H9 (cell line): ENCODE measurements around the gene BAIAP2. TPM values are rescaled to one million over a fixed set of nuclear protein-coding genes. Genes with fewer than 3 reads are reported as not detected.

Experiments
- DNase-seq: peaks from one replicate; pipeline ENCODE4 v3.0.0-alpha.2; 2017
- H2AFZ ChIP-seq: one replicate; pipeline ENCODE4 v1.6.1; 2013; ENCODE audit warnings: mild to moderate bottlenecking, low read length, control low read depth, moderate library complexity
- H2AK5ac ChIP-seq: 2 replicates; pipeline ENCODE4 v1.6.1; 2013; ENCODE audit warnings: low read length, control low read depth, mixed read lengths; ENCODE audit not compliant: insufficient read length
- H2BK120ac ChIP-seq: one replicate; pipeline ENCODE4 v1.6.1; 2013; ENCODE audit warnings: low read depth, mild to moderate bottlenecking, low read length, control low read depth, inconsistent platforms; ENCODE audit not compliant: poor library complexity, severe bottlenecking
- H2BK12ac ChIP-seq: 2 replicates; pipeline ENCODE4 v1.6.1; 2013; ENCODE audit warnings: low read length, control low read depth, mixed read lengths, low read depth; ENCODE audit not compliant: insufficient read length
- H2BK15ac ChIP-seq: 2 replicates; pipeline ENCODE4 v1.6.1; 2013; ENCODE audit warnings: low read depth, low read length, control low read depth
- H2BK20ac ChIP-seq: one replicate; pipeline ENCODE4 v1.6.1; 2013; ENCODE audit warnings: low read depth, mild to moderate bottlenecking, low read length, control low read depth, inconsistent platforms; ENCODE audit not compliant: poor library complexity, severe bottlenecking
- H2BK5ac ChIP-seq: 2 replicates; pipeline ENCODE4 v1.6.1; 2013; ENCODE audit warnings: low read length, control low read depth, mixed read lengths; ENCODE audit not compliant: insufficient read length
- H3K14ac ChIP-seq: 2 replicates; pipeline ENCODE4 v1.6.1; 2013; ENCODE audit warnings: low read length, control low read depth; ENCODE audit not compliant: insufficient read depth
- H3K18ac ChIP-seq: 2 replicates; pipeline ENCODE4 v1.6.1; 2013; ENCODE audit warnings: low read depth, mild to moderate bottlenecking, mixed read lengths, low read length, control low read depth; ENCODE audit not compliant: insufficient read length
- H3K23ac ChIP-seq: 2 replicates; pipeline ENCODE4 v1.6.1; 2013; ENCODE audit warnings: low read length, control low read depth, mixed read lengths, low read depth; ENCODE audit not compliant: insufficient read length
- H3K23me2 ChIP-seq: 2 replicates; pipeline ENCODE4 v1.6.1; 2013; ENCODE audit warnings: low read depth, mild to moderate bottlenecking, mixed read lengths, low read length, control low read depth; ENCODE audit not compliant: insufficient read length, poor library complexity, severe bottlenecking
- H3K27ac ChIP-seq: 2 replicates; pipeline ENCODE4 v1.5.1; 2013; ENCODE audit warnings: low read length, control low read depth, mixed read lengths, low read depth; ENCODE audit not compliant: insufficient read length
- H3K27me3 ChIP-seq: 2 replicates; pipeline ENCODE4 v1.6.1; 2013; ENCODE audit warnings: low read length, control low read depth, inconsistent platforms; ENCODE audit not compliant: insufficient read depth
- H3K4ac ChIP-seq: 2 replicates; pipeline ENCODE4 v1.6.1; 2013; ENCODE audit warnings: low read depth, mild to moderate bottlenecking, control low read depth, inconsistent platforms, low read length, moderate library complexity
- H3K4me1 ChIP-seq: 2 replicates; pipeline ENCODE4 v1.6.1; 2013; ENCODE audit warnings: low read length, control low read depth, inconsistent platforms; ENCODE audit not compliant: insufficient read depth
- H3K4me2 ChIP-seq: 2 replicates; pipeline ENCODE4 v1.6.1; 2013; ENCODE audit warnings: low read length, control low read depth, mixed read lengths; ENCODE audit not compliant: insufficient read length, insufficient read depth
- H3K56ac ChIP-seq: 2 replicates; pipeline ENCODE4 v1.6.1; 2013; ENCODE audit warnings: low read depth, mild to moderate bottlenecking, mixed read lengths, low read length, control low read depth; ENCODE audit not compliant: insufficient read length
- H3K79me1 ChIP-seq: 2 replicates; pipeline ENCODE4 v1.6.1; 2013; ENCODE audit warnings: low read depth, mild to moderate bottlenecking, moderate library complexity, low read length, control low read depth, inconsistent platforms; ENCODE audit not compliant: insufficient read depth, poor library complexity, severe bottlenecking
- H3K79me2 ChIP-seq: 2 replicates; pipeline ENCODE4 v1.6.1; 2013; ENCODE audit warnings: low read length, control low read depth, inconsistent platforms; ENCODE audit not compliant: insufficient read depth
- H3K9ac ChIP-seq: 2 replicates; pipeline ENCODE4 v1.6.1; 2013; ENCODE audit warnings: low read length, control low read depth, mixed read lengths; ENCODE audit not compliant: insufficient read length; ENCODE audit errors: extremely low read depth
- H3K9me3 ChIP-seq: one replicate; pipeline ENCODE4 v1.6.1; 2013; ENCODE audit warnings: low read depth, low read length, inconsistent platforms; ENCODE audit not compliant: control insufficient read depth
- H3T11ph ChIP-seq: one replicate; pipeline ENCODE4 v1.6.1; 2013; ENCODE audit warnings: mild to moderate bottlenecking, low read length, control low read depth, inconsistent platforms
- H4K20me1 ChIP-seq: one replicate; pipeline ENCODE4 v1.6.1; 2013; ENCODE audit not compliant: control insufficient read depth, insufficient read length, insufficient read depth
- H4K5ac ChIP-seq: 2 replicates; pipeline ENCODE4 v1.6.1; 2013; ENCODE audit warnings: low read depth, mild to moderate bottlenecking, mixed read lengths, low read length, control low read depth; ENCODE audit not compliant: insufficient read length
- H4K8ac ChIP-seq: replicated peaks from 2 replicates; pipeline ENCODE4 v1.6.1; 2013; ENCODE audit warnings: low read length, control low read depth, mixed read lengths, low read depth; ENCODE audit not compliant: insufficient read length
- H4K91ac ChIP-seq: 2 replicates; pipeline ENCODE4 v1.6.1; 2013; ENCODE audit warnings: low read depth, mild to moderate bottlenecking, moderate library complexity, mixed read lengths, low read length, control low read depth; ENCODE audit not compliant: insufficient read length
- H3K27ac Mint-ChIP-seq, 3 experiments: 2 replicates in 2 of 3; 3 replicates in 1 of 3; pipeline ENCODE4 v1.8.0; 2020 to 2021; ENCODE audit warnings: mixed read lengths in 3 of 3, mild to moderate bottlenecking in 1 of 3, moderate library complexity in 1 of 3
- H3K27me3 Mint-ChIP-seq: 2 replicates; pipeline ENCODE4 v1.8.0; 2021; ENCODE audit warnings: low read depth, mild to moderate bottlenecking, moderate library complexity, mixed read lengths
- H3K36me3 Mint-ChIP-seq, 3 experiments: 2 replicates in 2 of 3; 3 replicates in 1 of 3; pipeline ENCODE4 v1.8.0; 2020 to 2021; ENCODE audit warnings: low read depth in 3 of 3, mixed read lengths in 3 of 3; ENCODE audit not compliant: insufficient read depth in 1 of 3
- H3K4me1 Mint-ChIP-seq, 2 experiments: 2 replicates each; pipeline ENCODE4 v1.8.0; 2020; ENCODE audit warnings: mixed read lengths in 2 of 2
- H3K4me3 Mint-ChIP-seq, 2 experiments: 2 replicates in 1 of 2; 3 replicates in 1 of 2; pipeline ENCODE4 v1.8.0; 2020 to 2021; ENCODE audit warnings: mild to moderate bottlenecking in 2 of 2, mixed read lengths in 2 of 2, moderate library complexity in 1 of 2
- H3K9me3 Mint-ChIP-seq, 2 experiments: 2 replicates in 1 of 2; 3 replicates in 1 of 2; pipeline ENCODE4 v1.8.0; 2020; ENCODE audit warnings: mild to moderate bottlenecking in 2 of 2, mixed read lengths in 2 of 2, moderate library complexity in 1 of 2
- CTCF ChIP-seq: fragments of 200-600 bp; sonication (generic); conservative IDR thresholded peaks from 3 replicates; pipeline ENCODE4 v1.8.0; 2021; ENCODE audit warnings: antibody characterized with exemption, mild to moderate bottlenecking
- WGBS: extraction: QIAGEN DNeasy Blood & Tissue Kit; methylation state at CpG from one replicate; pipeline ENCODE4 v1.1.7; 2013; ENCODE audit warnings: missing lambda C conversion rate, low lambda C conversion rate, mixed read lengths; ENCODE audit not compliant: insufficient read length; ENCODE audit errors: extremely low coverage; 5-methylcytosine and 5-hydroxymethylcytosine counted together
- total RNA-seq: library from RNA; stranded (reverse); gene quantifications from 2 replicates; pipeline ENCODE4 v1.2.1, GENCODE V29; 2021

Gene BAIAP2
- total RNA-seq, 1 experiment from 2014 or later, result 27.8 TPM

GRCh38 chr17:81043319-81043724 is 8.4 kb downstream of the BAIAP2 start:
- no peak overlapping the region for H3K4ac ChIP-seq
- H3K23me2 ChIP-seq, result no peaks in the 10 kb centered on the region
- no peak overlapping the region for H3K14ac ChIP-seq
- Mint-ChIP-seq H3K27ac (peak overlapping the region; percentile 30 to 88 (median 82); a peak in 4 of 7 replicates), H3K9me3 (no peaks in the 10 kb centered on the region), H3K27me3 (no peaks in the 10 kb centered on the region), H3K4me1 (peaks cover 19 to 31% of the 10 kb centered on the region in 2 experiments), H3K36me3 (peaks cover 0 to 2% (median 0%) of the 10 kb centered on the region in 3 experiments; a peak in 3 of 7 replicates), H3K4me3 (no peak overlapping the region)
- no peaks in the 10 kb centered on the region for H4K20me1 ChIP-seq
- no peak overlapping the region for H2BK15ac ChIP-seq
- no peak overlapping the region for H2BK20ac ChIP-seq
- no peak overlapping the region for H2AK5ac ChIP-seq
- H2AFZ ChIP-seq, result no peak overlapping the region
- H2BK12ac ChIP-seq, result no peak overlapping the region
- no peak overlapping the region for H3K4me2 ChIP-seq
- no peak overlapping the region for H3K23ac ChIP-seq
- H3K27me3 ChIP-seq, result no peaks in the 10 kb centered on the region
- H4K5ac ChIP-seq, result no peak overlapping the region
- H4K8ac ChIP-seq, result no peak overlapping the region
- H2BK5ac ChIP-seq, result no peak overlapping the region
- no peak overlapping the region for H2BK120ac ChIP-seq
- H4K91ac ChIP-seq, result no peak overlapping the region
- no peak for DNase-seq
- no CpG with 5 or more reads among the region's 19 CpGs for WGBS
- H3K79me2 ChIP-seq, result peaks cover 2% of the 10 kb centered on the region; the same call in 1 of the 2 replicates
- TF ChIP-seq CTCF, result no peak
- no peak overlapping the region for H3T11ph ChIP-seq
- H3K79me1 ChIP-seq, result no peaks in the 10 kb centered on the region
- no peaks in the 10 kb centered on the region for H3K9me3 ChIP-seq
- H3K56ac ChIP-seq, result no peak overlapping the region
- no peak overlapping the region for H3K27ac ChIP-seq
- no peak overlapping the region for H3K9ac ChIP-seq
- H3K4me1 ChIP-seq, result no peaks in the 10 kb centered on the region; the same call in 1 of the 2 replicates
- no peak overlapping the region for H3K18ac ChIP-seq
